ENCODE data around the gene GPR78. TPM values are rescaled to one million over a fixed set of nuclear protein-coding genes. Genes with fewer than 3 reads are reported as not detected.
A peak's percentile ranks its signal among the peaks of the same experiment; 100 is the strongest.

GPR78 gene
- total RNA-seq, 6 donors from 2014 or later, result 0.03 to 0.07 TPM; not detected in 4

GRCh38 chr4:8559011-8559410, 21.2 kb upstream of the GPR78 start:
- TF ChIP-seq CTCF (IDR thresholded peaks at IDR 0.05) (no peak), EP300 (IDR thresholded peaks at IDR 0.05) (no peak), POLR2AphosphoS5 (IDR thresholded peaks at IDR 0.05) (no peak), POLR2A (IDR thresholded peaks at IDR 0.05) (no peak)
- WGBS, 2 donors, result 89 to 90% methylated on average over 8 to 11 of the region's 11 CpGs
- H3K36me3 ChIP-seq, result no peaks in the 10 kb centered on the region
- no peaks in the 10 kb centered on the region for H3K27me3 ChIP-seq
- H3K27ac ChIP-seq, result no peak overlapping the region
- no peaks in the 10 kb centered on the region for H3K9me3 ChIP-seq
- H3K4me1 ChIP-seq, result no peaks in the 10 kb centered on the region
- H3K4me3 ChIP-seq, result no peak overlapping the region
- ATAC-seq (ENCODE audit: low FRiP score in 2 of 2), result no peak
- no peak for DNase-seq

GRCh38 chr4:8559524-8560264, 20.5 kb upstream of the GPR78 start:
- no peak for DNase-seq
- Histone ChIP-seq H3K4me3 (no peak overlapping the region), H3K36me3 (no peaks in the 10 kb centered on the region), H3K27ac (no peak overlapping the region), H3K27me3 (no peaks in the 10 kb centered on the region), H3K4me1 (no peaks in the 10 kb centered on the region), H3K9me3 (no peaks in the 10 kb centered on the region)
- 77 to 79% methylated on average over 12 of the region's 12 CpGs for whole genome bisulfite sequencing, 2 donors
- ATAC-seq (ENCODE audit: low FRiP score in 2 of 2), result no peak
- TF ChIP-seq EP300 (IDR thresholded peaks at IDR 0.05) (no peak), POLR2AphosphoS5 (IDR thresholded peaks at IDR 0.05) (no peak), CTCF (IDR thresholded peaks at IDR 0.05) (no peak), POLR2A (IDR thresholded peaks at IDR 0.05) (no peak)

GRCh38 chr4:8560265-8561047, 19.7 kb upstream of the GPR78 start:
- no peak for TF ChIP-seq CTCF (IDR thresholded peaks at IDR 0.05)
- TF ChIP-seq EP300 (IDR thresholded peaks at IDR 0.05), result no peak
- no peak for TF ChIP-seq POLR2AphosphoS5 (IDR thresholded peaks at IDR 0.05)
- no peak for TF ChIP-seq POLR2A (IDR thresholded peaks at IDR 0.05)

GRCh38 chr4:8564595-8564994, 15.6 kb upstream of the GPR78 start:
- Histone ChIP-seq H3K9me3 (no peaks in the 10 kb centered on the region), H3K27ac (no peak overlapping the region), H3K4me3 (no peak overlapping the region), H3K4me1 (no peaks in the 10 kb centered on the region), H3K36me3 (no peaks in the 10 kb centered on the region), H3K27me3 (no peaks in the 10 kb centered on the region)
- ATAC-seq (ENCODE audit: low FRiP score in 2 of 2) (no peak), DNase-seq (no peak)
- WGBS, 2 donors, result 34 to 52% methylated on average over 1 of the region's 1 CpG
- no peak for TF ChIP-seq POLR2A (IDR thresholded peaks at IDR 0.05)
- no peak for TF ChIP-seq POLR2AphosphoS5 (IDR thresholded peaks at IDR 0.05)
- TF ChIP-seq CTCF (IDR thresholded peaks at IDR 0.05), result no peak
- TF ChIP-seq EP300 (IDR thresholded peaks at IDR 0.05), result no peak

More at GRCh38 chr4:8560265-8561047, 19.7 kb upstream of the GPR78 start:
- peak in 1 of 2 donors; percentile 32 for DNase-seq
- WGBS, 2 donors, result 67 to 71% methylated on average over 9 to 15 of the region's 16 CpGs
- H3K4me3 ChIP-seq, result no peak overlapping the region
- H3K9me3 ChIP-seq, result no peaks in the 10 kb centered on the region
- no peak overlapping the region for H3K27ac ChIP-seq
- H3K4me1 ChIP-seq, result no peaks in the 10 kb centered on the region
- H3K27me3 ChIP-seq, result no peaks in the 10 kb centered on the region
- peak; percentile 20 for ATAC-seq (ENCODE audit: low FRiP score in 2 of 2)
- no peaks in the 10 kb centered on the region for H3K36me3 ChIP-seq

Data from upper lobe of left lung (tissue), 6 donors.